Stimulated activated CD8-positive, alpha-beta memory T cell treated with anti-CD3 and anti-CD28 coated beads, Interleukin-2, amount 100 ng/mL, for 1 hour (primary cell): ENCODE results near the gene ATP6V0E2.
"Not testable (repeated sequence)": the region's sequence is repeated elsewhere in the genome, so short reads cannot be mapped to it uniquely, and the experiment has no call there.

Source experiments
- DNase-seq, 2 donors: peaks; one replicate each; pipeline ENCODE4 v3.0.0-alpha.2; 2020; ENCODE audit warnings: low read depth in 2 of 2

ATP6V0E2 gene

DNA sequence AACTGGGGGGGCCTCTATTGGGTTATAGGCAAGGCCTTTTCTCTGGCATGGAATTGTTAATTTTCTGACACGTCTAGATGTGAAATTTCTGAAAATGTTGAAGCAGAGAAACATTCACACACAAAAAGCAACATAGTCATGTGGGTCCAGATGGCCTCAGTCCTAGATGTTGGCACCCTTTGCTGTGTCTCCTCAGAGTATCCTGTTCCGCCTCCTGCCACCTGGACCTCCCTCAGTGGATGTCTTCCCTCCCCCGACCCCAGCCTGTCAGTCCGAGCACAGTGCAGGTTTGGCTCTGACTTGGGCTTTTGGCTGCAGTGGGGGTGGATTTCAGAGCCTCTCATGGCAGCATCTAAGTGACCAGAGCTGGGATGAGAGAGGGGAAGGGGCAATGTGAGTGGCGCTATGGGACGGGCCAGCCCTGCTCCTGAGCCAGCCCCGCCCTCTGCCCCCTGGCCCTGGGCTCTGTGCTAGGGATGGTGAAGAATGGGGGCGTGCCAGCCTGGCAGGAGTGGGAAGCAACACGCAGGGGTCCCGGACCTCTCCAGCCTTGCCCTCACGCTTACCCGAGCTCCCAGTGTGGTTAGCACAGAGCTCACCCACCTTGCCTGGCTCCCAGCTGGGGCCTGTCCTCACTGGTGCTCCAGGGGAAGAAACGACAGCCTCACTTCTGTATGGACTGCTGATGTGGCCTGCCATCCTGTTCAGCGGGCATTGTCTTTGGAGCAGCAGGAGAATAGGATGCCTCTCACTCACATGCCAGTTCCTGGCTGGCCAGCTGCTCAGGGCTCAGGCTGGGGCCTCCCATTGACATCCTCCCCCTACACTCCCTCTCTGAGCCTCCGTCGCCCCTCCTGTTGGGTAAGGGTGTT lies 6.2 kb downstream of the ATP6V0E2 start:
- DNase-seq = no peak

DNA sequence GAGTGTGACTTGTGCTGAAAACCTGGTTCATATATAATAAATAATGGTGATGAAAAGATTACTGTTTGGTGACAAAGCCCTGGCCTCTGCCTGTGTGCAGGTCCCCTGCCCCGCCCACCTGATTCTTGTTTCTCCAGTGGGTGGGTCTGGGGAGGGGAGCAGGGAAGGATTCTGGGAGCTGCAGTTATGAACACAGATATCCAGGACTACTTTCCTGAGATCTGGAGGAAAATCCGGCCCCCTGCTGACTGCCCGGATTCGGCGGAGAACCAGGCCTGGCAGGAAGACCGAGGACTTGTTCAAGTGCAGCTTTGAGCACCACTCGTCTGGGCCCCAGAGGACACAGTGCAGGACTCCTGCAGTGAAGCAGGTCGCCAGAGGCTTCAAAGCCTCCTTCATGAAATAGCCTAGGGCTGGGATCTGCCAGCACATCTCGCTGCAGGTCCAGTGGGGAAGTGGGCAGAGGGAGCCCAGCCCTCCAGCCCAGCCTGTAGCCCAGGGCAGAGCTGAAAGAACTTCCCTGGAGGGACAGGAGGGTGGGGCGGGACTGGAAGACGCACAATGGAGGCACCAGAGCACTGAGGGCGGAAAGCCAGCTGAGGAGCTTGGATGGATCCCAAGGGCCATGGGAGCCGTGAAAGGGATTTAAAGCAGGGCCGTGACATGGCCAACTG lies 7.0 kb downstream of the ATP6V0E2 start:
- no peak for DNase-seq

DNA sequence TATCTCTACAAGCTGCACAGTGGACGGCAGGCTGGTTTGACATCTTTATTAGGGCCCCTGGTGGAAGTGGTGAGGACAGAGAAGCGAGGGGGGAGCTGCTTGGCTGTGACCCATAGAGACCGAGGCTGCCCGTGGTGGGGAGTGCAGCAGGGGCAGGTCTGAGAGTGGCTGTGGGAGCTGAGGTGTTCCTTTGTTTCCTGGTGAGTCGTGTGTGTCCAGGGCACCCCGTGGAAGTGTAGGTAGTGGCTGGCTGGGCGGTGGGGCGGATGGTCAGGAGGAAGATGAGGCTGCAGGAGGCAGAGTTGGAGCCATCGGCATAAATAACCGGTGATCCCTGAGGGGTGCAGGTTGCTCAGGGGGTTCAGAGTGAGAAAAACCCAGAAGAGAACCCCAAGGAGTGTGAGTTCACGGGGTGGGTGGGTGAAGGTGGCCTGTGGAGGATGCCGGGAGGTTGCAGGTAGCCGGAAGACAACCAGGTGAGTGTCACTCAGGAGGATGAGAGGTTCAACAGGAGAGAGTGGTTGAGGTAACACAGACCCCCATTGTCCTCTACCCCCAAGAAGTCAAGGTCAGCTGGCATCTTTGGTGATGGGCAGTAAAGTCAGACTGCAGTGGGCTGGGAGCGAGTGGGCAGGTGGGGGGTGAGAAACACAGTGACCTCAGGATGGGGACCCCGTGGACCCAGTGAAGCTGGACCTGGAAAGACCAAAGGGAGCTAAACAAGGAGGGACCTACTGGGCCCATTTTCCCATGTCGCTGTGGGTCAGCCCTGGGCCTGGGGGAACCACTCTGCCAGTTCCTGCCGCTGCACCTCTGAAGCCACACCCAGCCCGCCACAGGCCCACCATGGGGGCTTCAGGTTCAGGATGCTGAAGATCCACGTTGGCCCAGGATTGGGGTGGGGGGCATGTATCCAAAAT lies 7.8 kb downstream of the ATP6V0E2 start:
- no peak for DNase-seq

DNA sequence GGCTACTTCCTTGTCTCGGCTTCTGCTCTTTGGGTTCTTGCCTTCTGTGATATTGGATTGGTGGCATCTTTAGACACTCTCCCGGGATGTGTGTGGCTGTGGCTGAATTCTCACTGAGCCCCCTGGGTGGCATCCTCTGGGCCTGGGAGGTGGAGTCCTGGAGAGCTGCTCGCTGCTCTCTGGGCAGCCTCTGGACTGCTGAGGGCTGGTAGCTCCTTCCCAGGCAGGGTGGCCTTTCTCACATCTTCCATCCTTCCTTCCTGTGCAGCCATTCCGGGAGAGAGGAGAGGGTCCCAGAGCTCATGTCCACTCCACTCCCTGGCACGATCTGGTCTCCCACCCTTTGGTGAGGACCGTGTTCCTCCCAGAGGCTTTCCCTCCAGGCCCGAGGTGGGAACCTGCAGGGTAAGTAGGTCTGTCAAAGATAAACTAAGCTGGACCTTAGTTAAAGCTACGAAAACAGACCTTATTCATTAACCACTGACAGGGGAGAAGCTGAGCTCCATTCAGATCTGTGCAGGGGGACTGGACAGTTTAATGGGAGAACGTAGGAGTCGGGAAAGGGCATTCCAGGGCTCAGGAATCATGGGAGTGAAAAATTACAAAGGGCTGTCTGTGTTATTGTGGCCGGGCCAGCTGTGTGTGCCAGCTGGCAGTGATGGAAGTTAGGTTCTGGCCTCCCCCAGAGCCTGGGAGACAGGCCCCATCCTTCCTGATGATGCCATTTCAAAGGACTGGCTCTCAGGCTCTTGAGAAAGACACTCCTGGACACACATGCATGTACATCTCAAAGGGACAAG lies 8.7 kb downstream of the ATP6V0E2 start:
- no peak for DNase-seq

DNA sequence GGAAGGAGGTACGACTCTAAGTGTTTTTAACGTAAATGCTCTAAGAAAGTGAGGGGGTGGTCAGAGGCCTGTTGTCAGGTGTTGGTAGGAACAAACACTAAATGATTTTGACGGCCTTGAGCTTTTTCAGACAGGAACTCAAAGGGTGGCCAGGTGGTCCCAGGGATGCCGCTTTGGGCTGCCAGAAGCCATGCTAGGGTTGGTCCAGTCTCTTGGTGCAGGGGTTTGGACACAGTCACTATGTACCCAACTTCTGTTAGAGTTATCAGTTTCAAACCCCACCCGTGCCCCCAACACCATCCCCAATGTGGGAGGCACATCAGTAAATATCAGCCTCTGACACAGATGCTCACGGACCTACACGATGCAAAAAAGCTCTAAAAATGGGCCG lies 9.3 kb downstream of the ATP6V0E2 start:
- DNase-seq = no peak

DNA sequence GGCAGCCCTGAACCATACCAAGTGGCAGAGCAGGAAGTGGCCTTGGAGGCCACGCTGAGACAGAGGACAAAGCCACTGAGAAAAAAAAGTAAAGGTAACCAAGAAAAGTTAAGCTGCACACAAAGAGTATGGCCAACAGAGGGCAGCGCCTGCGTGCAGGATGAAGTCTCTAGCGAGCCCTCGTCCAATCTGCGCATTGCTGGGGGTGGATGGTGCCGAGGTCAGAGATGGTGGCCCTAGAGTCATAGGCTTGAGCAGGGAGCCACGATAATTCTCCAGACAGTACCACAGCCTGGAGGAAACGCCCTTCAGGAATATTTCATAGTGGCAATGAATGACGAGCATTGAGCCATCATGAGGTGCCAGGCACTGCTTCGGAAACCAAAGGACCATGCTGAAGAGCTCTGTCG lies 9.7 kb downstream of the ATP6V0E2 start:
- no peak for DNase-seq

DNA sequence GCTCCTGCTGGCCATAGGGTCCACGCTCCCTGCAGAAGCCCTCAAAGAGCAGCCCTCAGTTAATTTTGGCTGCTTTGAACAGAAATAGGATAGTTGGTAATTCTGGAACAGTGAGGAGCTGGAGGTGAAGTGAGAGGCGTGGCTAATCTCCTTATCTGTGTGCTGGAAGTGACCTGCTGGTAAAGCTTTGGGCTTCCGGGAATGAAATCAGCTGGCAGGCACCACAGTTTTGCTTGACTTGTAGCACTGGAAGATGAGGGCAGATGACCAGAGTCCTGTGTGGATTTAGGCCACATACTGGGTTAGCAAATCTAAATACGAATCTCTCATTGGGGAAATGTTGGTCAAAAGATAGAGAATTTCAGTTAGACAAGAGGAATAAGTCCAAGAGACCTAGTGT lies 10.2 kb downstream of the ATP6V0E2 start:
- no peak for DNase-seq

DNA sequence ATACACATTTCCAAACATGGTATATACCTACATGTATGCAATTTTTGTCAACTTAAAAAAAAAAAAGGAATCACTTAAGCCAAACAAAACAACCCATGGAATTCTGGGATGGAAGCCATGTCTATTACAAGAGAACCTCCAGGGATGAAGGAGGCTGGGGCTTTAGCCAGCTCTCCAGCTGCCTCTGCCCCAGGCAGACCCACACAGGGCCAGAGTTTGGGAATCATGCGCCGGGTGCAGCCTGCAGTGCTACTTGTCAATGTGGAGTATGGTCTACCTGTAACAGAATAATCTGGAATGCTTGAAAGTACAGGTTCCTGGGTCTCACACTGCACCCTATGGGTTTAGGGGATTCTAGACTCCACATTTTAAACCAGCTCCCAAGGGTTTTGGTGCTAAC lies 10.8 kb downstream of the ATP6V0E2 start:
- DNase-seq = no peak

DNA sequence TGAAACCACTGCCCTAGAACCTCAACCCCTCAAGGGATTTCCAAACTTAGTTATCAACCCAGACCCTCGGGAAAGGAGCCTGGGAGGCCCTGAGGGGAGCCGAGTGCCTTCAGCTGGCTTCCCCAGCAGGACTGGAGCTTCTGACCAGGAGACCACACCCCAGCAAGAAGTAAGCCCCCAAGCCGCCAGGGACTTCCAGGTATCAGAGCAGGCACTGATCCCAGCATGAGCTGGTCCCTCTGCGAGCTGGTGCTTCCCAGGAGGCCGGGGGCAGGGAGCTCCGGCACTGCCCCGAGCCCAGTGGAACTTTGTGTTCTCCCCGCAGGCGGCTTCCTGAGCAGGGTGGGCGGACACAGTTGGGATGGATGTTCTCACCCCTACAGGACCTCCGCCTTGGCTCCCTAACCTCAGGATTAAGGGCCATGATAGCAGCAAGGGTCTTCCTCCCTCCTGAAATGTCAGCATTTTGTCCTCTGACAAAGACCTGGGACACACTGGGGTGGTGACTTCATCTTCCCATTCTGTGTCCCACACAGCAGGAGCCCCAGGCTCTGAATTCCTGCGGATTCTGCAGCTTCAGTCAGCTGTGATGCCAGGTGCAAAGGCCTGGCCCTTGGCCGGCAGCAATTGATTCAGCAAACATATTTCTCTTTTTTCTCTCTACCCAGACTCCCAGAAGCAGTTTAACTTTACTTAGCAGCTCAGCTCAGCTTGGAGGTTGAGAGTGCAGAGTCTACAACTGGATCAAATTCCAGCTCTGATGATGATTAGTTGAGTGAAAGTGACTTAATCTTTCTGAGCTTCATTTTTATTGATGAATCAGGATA lies 11.6 kb downstream of the ATP6V0E2 start:
- no peak for DNase-seq

DNA sequence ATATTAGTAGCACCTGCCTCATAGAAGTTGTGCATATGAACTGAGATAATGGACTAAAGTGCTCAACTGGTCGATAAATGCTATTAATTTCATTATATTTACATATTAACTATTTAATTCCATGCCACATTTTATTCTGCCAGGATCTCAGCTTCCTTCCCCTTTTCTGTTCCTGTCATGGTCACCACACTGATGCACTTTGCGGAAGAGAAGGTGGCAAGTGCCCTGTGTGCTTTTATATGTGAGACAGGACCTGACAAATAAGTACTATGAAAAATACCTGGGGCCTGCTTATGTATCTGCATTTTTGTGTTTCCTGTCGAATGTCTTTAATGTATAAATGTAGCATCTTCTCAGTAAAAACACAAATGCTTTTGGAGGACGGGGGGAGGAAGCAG lies 12.2 kb downstream of the ATP6V0E2 start:
- DNase-seq = no peak

DNA sequence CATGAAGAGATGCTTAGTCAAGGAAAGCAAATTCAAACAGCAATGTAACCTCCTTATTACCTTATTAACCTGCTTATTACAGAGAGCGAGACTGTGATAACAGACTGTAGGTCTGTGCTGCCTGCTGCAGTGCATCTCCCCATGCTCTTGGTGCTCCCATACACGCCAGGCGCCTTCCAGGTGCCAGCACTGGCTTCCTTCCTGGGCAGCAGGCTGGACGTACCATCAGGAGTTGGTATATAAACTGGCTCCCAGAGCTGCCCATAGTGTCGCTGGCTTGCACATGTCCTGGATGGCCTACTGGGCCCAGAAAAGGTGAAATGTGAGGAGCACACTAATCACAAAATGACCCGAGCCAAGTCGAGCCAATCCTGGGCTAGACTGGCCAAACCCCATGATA lies 13.5 kb downstream of the ATP6V0E2 start:
- no peak for DNase-seq

DNA sequence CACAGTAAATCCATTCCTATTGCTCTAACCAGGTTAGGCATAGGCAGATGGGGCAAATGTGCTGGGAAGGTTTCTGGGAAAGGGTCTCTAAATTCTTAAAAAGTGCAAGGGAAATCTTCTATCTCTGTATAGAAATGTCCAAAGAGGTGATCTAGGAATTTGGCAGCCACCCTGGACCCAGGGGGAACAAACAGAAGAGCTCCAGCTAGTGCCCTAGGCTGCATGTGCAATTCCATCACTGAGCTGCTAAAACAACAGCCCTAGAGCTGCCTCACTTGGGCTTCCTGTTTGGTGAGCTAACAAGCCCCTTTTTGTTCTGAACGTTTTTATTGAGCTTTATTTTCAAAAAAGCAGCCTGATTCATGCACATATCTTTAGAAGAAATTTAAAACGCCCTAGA lies 16.9 kb downstream of the ATP6V0E2 start:
- DNase-seq = not testable (repeated sequence)

DNA sequence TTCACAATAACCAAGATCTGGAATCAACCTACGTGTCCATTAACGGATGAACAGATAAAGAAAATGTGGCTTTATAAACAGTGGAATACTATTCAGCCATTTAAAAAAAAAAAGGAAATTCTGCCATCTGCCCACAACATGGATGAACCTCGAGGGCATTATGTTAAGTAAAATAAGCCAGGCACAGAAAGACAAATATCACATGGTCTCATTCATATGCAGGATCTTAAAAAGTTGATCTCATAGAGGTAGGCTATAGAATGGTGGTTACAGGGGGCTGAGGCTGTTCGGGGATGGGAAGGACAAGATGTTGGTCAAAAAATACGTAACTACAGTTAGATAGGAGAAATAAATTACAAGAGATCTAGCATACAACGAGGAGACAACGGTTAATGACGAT lies 21.2 kb downstream of the ATP6V0E2 start:
- not testable (repeated sequence) for DNase-seq

DNA sequence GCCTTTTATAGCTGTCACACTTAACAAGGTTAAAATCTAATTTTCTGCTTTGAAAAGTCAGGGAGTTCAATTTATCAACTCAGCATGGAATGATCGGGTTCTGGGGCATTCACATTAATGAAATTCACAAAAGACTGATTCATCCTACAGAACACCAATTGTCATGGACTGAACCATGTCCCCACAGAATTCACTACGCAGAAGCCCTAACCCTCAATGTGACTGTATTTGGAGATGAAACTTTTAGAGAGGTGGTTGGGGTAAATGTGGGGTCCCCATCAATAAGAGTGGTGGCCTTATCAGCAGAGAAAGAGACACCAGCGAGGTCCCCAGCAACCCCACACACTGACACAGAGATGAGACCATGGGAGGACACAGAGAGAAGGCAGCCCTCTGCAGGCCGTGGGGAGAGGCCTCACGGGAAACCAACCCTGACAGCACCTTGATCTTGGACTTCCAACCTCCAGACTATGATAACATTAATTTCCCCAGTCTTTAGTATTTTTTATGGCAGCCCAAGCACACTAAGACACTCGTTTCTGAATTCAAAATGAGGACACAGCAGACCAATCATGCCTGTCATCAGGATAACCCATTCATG lies 34.1 kb downstream of the ATP6V0E2 start:
- not testable (repeated sequence) for DNase-seq

DNA sequence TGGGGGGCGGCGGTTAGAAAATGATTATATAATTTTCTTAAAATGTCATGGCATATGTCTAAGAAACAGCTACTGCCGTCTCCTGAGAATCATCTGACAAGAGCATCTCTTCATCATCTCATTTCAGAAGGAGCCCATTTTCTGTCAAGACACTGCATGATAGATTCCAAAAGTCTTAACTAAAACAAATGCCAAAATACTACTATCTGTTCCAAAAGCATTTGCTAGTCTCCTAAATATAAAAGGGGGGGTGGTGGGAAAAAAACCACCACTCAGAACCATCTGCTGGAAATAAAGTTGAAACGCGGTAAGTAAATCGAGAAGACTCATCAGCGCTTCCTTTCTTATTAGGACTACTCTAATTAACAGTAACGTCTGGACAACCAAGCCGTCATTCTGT lies 36.5 kb downstream of the ATP6V0E2 start:
- not testable (repeated sequence) for DNase-seq

DNA sequence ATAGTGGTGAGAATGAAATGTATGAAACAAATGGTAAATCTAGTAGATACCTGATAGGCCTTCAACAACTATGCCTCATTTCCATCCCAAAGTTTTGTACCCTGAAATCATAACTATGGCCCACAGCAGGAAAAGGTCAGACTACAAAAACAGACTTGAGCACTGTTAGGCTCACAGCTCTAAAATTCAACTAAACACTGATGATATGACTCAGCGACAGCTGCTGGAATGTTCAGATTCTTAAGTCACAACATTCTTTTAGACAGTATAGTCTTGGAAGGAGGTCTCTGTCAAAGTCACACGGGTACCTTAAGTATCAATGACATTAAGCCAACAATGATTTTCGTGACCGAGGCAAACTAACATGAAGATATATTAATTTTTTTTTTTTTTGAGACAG lies 38.4 kb downstream of the ATP6V0E2 start:
- DNase-seq = not testable (repeated sequence)

DNA sequence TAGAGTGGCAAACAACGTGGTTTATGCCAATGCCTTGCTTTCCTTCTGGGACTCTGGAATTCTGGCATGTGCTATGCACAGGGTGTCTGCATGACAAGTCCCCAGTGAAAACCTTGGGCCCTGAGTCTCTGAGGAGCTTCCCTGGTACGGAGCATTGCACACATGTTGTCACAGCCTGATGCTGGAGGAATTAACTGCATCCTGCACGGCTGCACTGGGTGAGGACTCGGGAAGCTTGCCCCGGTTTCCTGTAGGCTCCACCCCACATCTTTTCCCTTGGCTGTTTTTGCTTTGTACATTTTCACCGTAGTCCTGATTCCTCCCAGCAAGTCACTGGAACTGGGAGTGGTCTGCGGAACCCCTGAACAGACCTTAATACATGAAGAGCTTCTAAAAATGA lies 52.6 kb downstream of the ATP6V0E2 start:
- not testable (repeated sequence) for DNase-seq
